Lung (tissue), 12 donors: ENCODE data around the gene CCNL1. TPM values are rescaled to one million over a fixed set of nuclear protein-coding genes. Genes with fewer than 3 reads are reported as not detected.
"Not testable (repeated sequence)": the region's sequence is repeated elsewhere in the genome, so short reads cannot be mapped to it uniquely, and the experiment has no call there.

ENCODE experiments used
- ATAC-seq: fragments of 200-7000 bp; cut with Tn5 transposase; one replicate; pipeline ENCODE4 v1.9.1; 2020; ENCODE audit warnings: moderate number of reproducible peaks; ENCODE audit not compliant: insufficient read depth, low FRiP score
- DNase-seq, 3 donors: peaks; one replicate each; pipeline ENCODE4 v3.0.0-alpha.2; 2013 to 2017
- H3K27ac ChIP-seq, 2 donors: one replicate each; pipeline ENCODE4 v1.5.1; 2013; ENCODE audit warnings: mild to moderate bottlenecking in 2 of 2, moderate library complexity in 2 of 2, control low read depth in 1 of 2, inconsistent platforms in 1 of 2, low read depth in 1 of 2, low read length in 1 of 2
- H3K27me3 ChIP-seq, 3 donors: one replicate each; pipeline ENCODE4 v1.5.1; 2013; ENCODE audit warnings: low read length in 2 of 3; ENCODE audit not compliant: control insufficient read depth in 3 of 3, insufficient read depth in 3 of 3
- H3K36me3 ChIP-seq, 4 donors: one replicate each; pipeline ENCODE4 v1.5.1; 2013; ENCODE audit warnings: low read length in 4 of 4, mild to moderate bottlenecking in 1 of 4, moderate library complexity in 1 of 4; ENCODE audit not compliant: control insufficient read depth in 4 of 4, insufficient read depth in 4 of 4
- H3K4me1 ChIP-seq, 5 donors: one replicate each; pipeline ENCODE4 v1.5.1; 2013; ENCODE audit warnings: low read length in 5 of 5, mild to moderate bottlenecking in 2 of 5, moderate library complexity in 1 of 5; ENCODE audit not compliant: control insufficient read depth in 5 of 5, insufficient read depth in 5 of 5
- H3K4me3 ChIP-seq: one replicate; pipeline ENCODE4 v1.5.1; 2013; ENCODE audit warnings: mild to moderate bottlenecking, control low read depth, moderate library complexity
- H3K9ac ChIP-seq, 2 donors: one replicate each; pipeline ENCODE4 v1.5.1; 2013; ENCODE audit warnings: low read length in 2 of 2, control low read depth in 1 of 2; ENCODE audit not compliant: insufficient read depth in 1 of 2
- H3K9me3 ChIP-seq, 4 donors: one replicate each; pipeline ENCODE4 v1.5.1; 2013; ENCODE audit warnings: low read length in 3 of 4, mild to moderate bottlenecking in 1 of 4, moderate library complexity in 1 of 4; ENCODE audit not compliant: control insufficient read depth in 4 of 4, insufficient read depth in 3 of 4
- WGBS, 2 donors: extraction: QIAGEN DNeasy Blood & Tissue Kit; methylation state at CpG; one replicate each; pipeline ENCODE4 v1.1.7; 2013; 5-methylcytosine and 5-hydroxymethylcytosine counted together
- polyA plus RNA-seq, 2 donors: library from polyadenylated mRNA; stranded (reverse); fragments of 200-250 nt; gene quantifications; one replicate each; pipeline ENCODE4 v1.2.1, GENCODE V29; 2013
- total RNA-seq, 2 donors: library from RNA; depleted of rRNA in 1 of 2; stranded (reverse); fragments of >200 nt in 1 of 2; gene quantifications; one replicate each; pipeline ENCODE4 v1.2.1, GENCODE V29; 2014 to 2021
- TF ChIP-seq, protein P1 (sequence below): IDR thresholded peaks from 2 replicates; pipeline ENCODE4 v1.5.1; 2012; ENCODE audit warnings: mild to moderate bottlenecking; ENCODE audit errors: control extremely low read depth, extremely low read depth
- donor health status: control.
- donor health status: control.
- donor health status: Bipolar disorder and iron deficiency.
- donor health status: healthy.
- donor health status: DM: yes; HTN: yes; CAD: no.

The CCNL1 gene
- total and polyA plus RNA-seq, 4 donors: 91.1 to 383 (median 110) TPM

DNA sequence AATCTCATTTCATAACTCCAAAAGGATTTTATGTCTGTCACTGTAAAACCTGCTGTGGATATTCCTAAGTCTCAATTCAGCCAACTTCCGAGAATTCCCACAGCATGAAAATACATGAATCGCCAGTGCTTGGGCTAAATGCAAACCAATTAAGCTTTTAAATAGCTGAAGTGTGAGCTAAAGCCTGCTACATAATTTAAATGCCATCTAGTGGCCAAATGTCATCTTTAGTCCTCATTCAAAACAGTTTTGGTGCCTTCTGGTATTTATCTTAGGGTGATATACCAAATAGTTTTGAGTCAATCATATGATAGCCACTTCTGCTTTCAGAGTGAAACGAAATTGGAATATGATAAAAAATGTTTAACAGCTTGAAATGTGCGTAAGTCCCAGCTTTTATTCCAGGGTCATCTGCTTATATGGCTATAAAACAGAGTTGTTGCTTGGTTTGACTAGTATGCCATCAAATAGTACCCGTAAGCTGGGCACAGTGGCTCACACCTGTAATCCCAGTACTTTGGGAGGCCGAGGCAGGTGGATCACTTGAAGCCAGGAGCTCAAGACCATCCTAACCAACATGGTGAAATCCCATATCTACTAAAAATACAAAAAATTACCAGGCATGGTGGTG, 41.8 kb upstream of the CCNL1 start:
- H3K27me3 ChIP-seq: no peaks in the 10 kb centered on the region
- no peak overlapping the region for H3K27ac ChIP-seq
- 55 to 60% methylated on average over 6 of the region's 6 CpGs for WGBS, 2 donors
- peak in 2 of 3 donors; percentile 25 to 59 for DNase-seq
- H3K9ac ChIP-seq: no peak overlapping the region
- ATAC-seq: no peak
- no peak overlapping the region for H3K4me3 ChIP-seq
- no peaks in the 10 kb centered on the region for H3K9me3 ChIP-seq
- TF ChIP-seq, protein P1, sequence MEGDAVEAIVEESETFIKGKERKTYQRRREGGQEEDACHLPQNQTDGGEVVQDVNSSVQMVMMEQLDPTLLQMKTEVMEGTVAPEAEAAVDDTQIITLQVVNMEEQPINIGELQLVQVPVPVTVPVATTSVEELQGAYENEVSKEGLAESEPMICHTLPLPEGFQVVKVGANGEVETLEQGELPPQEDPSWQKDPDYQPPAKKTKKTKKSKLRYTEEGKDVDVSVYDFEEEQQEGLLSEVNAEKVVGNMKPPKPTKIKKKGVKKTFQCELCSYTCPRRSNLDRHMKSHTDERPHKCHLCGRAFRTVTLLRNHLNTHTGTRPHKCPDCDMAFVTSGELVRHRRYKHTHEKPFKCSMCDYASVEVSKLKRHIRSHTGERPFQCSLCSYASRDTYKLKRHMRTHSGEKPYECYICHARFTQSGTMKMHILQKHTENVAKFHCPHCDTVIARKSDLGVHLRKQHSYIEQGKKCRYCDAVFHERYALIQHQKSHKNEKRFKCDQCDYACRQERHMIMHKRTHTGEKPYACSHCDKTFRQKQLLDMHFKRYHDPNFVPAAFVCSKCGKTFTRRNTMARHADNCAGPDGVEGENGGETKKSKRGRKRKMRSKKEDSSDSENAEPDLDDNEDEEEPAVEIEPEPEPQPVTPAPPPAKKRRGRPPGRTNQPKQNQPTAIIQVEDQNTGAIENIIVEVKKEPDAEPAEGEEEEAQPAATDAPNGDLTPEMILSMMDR: no peak
- H3K36me3 ChIP-seq: no peaks in the 10 kb centered on the region
- peaks cover 0 to 5% (median 0%) of the 10 kb centered on the region in 5 donors for H3K4me1 ChIP-seq

DNA sequence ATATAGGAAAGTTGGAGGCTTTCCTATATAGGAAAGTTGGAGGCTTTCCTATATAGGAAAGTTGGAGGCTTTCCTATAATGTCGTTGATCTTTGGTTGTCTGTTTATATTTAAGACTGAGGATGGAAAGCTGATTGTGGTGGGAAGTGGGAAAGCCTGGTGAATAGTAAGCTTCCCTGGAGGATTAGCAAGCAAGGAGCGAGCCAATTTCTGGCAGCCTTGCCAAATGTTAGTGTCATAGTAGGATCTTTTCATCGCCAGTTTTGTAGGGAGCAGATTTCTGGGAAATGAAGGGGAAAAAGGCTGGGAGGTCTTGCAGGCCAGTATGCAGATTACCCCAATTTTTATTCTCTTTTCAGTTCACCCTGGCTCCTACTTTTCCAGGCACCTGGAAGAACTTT, 39.9 kb upstream of the CCNL1 start:
- TF ChIP-seq, protein P1: no peak
- Histone ChIP-seq H3K36me3 (no peaks in the 10 kb centered on the region), H3K4me1 (peaks cover 0 to 4% (median 0%) of the 10 kb centered on the region in 5 donors), H3K9me3 (peaks cover 0 to 4% (median 0%) of the 10 kb centered on the region in 4 donors), H3K27ac (no peak overlapping the region), H3K9ac (no peak overlapping the region), H3K27me3 (no peaks in the 10 kb centered on the region), H3K4me3 (no peak overlapping the region)
- ATAC-seq (no peak), DNase-seq (no peak)
- 71 to 80% methylated on average over 3 of the region's 3 CpGs for WGBS, 2 donors

DNA sequence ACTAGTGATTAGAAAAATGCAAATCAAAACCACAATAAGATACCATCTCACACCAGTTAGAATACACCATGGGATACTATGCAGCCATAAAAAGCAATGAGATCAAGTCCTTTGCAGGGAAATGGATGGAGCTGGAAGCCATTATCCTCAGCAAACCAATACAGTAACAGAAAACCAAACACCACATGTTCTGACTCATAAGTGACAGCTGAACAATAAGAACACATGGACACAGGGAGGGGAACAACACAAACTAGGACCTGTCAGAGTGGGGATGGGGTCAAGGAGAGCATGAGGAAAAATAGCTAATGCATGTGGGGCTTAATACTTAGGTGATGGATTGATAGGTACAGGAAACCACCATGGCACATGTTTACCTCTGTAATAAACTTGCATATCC, 36.0 kb upstream of the CCNL1 start:
- Histone ChIP-seq H3K4me3 (no peak overlapping the region), H3K9me3 (peaks cover 0 to 7% (median 0%) of the 10 kb centered on the region in 4 donors), H3K27me3 (no peaks in the 10 kb centered on the region), H3K27ac (no peak overlapping the region), H3K9ac (no peak overlapping the region), H3K4me1 (no peaks in the 10 kb centered on the region), H3K36me3 (no peaks in the 10 kb centered on the region)
- TF ChIP-seq, protein P1: no peak
- DNase-seq (no peak), ATAC-seq (no peak)

DNA sequence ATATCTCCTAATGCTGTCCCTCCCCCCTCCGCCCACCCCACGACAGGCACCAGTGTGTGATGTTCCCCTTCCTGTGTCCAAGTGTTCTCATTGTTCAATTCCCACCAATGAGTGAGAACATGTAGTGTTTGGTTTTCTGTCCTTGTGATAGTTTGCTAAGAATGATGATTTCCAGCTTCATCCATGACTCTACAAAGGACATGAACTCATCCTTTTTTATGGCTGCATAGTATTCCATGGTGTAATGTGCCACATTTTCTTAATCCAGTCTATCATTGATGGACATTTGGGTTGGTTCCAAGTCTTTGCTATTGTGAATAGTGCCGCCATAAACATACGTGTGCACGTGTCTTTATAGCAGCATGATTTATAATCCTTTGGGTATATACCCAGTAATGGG, 31.2 kb upstream of the CCNL1 start:
- not testable (repeated sequence) for DNase-seq, H3K4me1 ChIP-seq, H3K36me3 ChIP-seq, H3K27me3 ChIP-seq, H3K4me3 ChIP-seq, H3K27ac ChIP-seq, ATAC-seq, H3K9ac ChIP-seq
- peaks cover 4 to 12% (median 7%) of the 10 kb centered on the region in 4 donors for H3K9me3 ChIP-seq
- 96% methylated on average over 5 of the region's 5 CpGs for WGBS, 2 donors
